Activated T-helper 17 cell treated with anti-CD3 and anti-CD28 coated beads, Interleukin-2, amount 50 U/mL, for 72 hours (primary cell): ENCODE data around the gene ITPKB. TPM values are rescaled to one million over a fixed set of nuclear protein-coding genes. Genes with fewer than 3 reads are reported as not detected.
"Not testable (repeated sequence)": the region's sequence is repeated elsewhere in the genome, so short reads cannot be mapped to it uniquely, and the experiment has no call there.

Experiments
- ATAC-seq: fragments of 150-1000 bp; cut with Tn5 transposase; replicated peaks from 2 replicates; pipeline ENCODE4 v1.10.0; 2021; ENCODE audit warnings: mild to moderate bottlenecking, moderate library complexity
- H3K27ac Mint-ChIP-seq: one replicate; pipeline ENCODE4 v1.8.0; 2022; ENCODE audit warnings: mixed read lengths
- H3K27me3 Mint-ChIP-seq: one replicate; pipeline ENCODE4 v1.8.0; 2022; ENCODE audit warnings: mixed read lengths
- H3K36me3 Mint-ChIP-seq: one replicate; pipeline ENCODE4 v1.8.0; 2022; ENCODE audit warnings: low read depth, mild to moderate bottlenecking, mixed read lengths
- H3K4me1 Mint-ChIP-seq: one replicate; pipeline ENCODE4 v1.8.0; 2022; ENCODE audit warnings: mixed read lengths
- H3K4me3 Mint-ChIP-seq: one replicate; pipeline ENCODE4 v1.8.0; 2022; ENCODE audit warnings: mild to moderate bottlenecking, mixed read lengths
- H3K9me3 Mint-ChIP-seq: one replicate; pipeline ENCODE4 v1.8.0; 2022; ENCODE audit warnings: mixed read lengths
- total RNA-seq, 2 donors: library from RNA; stranded (reverse); gene quantifications; one replicate each; pipeline ENCODE4 v1.2.3, GENCODE V29; 2022

ITPKB gene
- total RNA-seq, 2 donors from 2014 or later: 30.1 to 39.2 TPM

DNA sequence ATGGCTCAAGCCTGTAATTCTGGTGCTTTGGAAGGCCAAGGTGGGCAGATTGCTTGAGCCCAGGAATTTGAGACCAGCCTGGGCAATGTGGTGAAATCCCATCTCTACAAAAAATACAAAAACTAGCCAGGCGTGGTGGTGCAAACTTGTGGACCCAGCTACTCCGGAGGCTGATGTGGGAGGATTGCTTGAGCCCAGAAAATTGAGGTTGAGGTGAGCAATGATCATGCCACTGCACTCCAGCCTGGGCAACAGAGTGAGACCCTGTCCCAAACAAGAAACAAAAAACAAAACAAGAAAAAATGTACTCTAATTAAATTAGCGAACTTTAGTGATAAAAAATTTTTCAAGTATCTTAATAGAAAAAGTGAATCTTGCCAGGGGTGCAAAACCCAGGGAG lies 28.1 kb upstream of the ITPKB start:
- not testable (repeated sequence) for H3K36me3 Mint-ChIP-seq, H3K27me3 Mint-ChIP-seq, H3K27ac Mint-ChIP-seq, H3K9me3 Mint-ChIP-seq, H3K4me3 Mint-ChIP-seq, ATAC-seq
- H3K4me1 Mint-ChIP-seq: peaks cover 15% of the 10 kb centered on the region

- H3K9me3 Mint-ChIP-seq: no peaks in the 10 kb centered on the region
- H3K27ac Mint-ChIP-seq: no peak overlapping the region
- no peak overlapping the region for H3K4me3 Mint-ChIP-seq
- no peaks in the 10 kb centered on the region for H3K36me3 Mint-ChIP-seq
- H3K27me3 Mint-ChIP-seq: peaks cover 3% of the 10 kb centered on the region
- peaks cover 15% of the 10 kb centered on the region for H3K4me1 Mint-ChIP-seq
- no peak for ATAC-seq
Measured at GRCh38 chr1:226766565-226766964, 27.5 kb upstream of the ITPKB start.

GRCh38 chr1:226764533-226764932 lies 25.5 kb upstream of the ITPKB start:
- peak; percentile 38 for ATAC-seq
- Mint-ChIP-seq H3K27ac (no peak overlapping the region), H3K4me3 (peak overlapping the region; percentile 2), H3K36me3 (no peaks in the 10 kb centered on the region), H3K27me3 (peaks cover 3% of the 10 kb centered on the region), H3K4me1 (peaks cover 15% of the 10 kb centered on the region), H3K9me3 (no peaks in the 10 kb centered on the region)

DNA sequence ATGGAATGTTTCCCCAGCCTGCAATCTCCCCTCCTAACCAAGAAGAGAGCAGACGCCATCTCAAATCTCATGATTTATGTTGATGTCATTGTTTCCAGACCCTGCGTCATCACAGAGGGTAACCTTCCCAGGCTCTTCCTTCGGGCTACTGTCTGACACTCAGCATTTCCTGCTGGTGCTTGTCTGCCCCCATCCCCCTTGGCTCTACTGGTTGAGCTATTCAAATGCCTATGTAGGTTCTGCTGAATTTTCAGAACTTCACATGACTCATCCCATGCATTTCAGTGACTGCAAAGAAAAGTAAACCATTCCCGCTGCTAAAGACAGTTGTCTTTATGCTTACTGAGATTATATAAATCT lies 24.8 kb upstream of the ITPKB start:
- H3K4me3 Mint-ChIP-seq: peak overlapping the region; percentile 2
- no peaks in the 10 kb centered on the region for H3K9me3 Mint-ChIP-seq
- H3K4me1 Mint-ChIP-seq: peaks cover 15% of the 10 kb centered on the region

GRCh38 chr1:226762988-226763904 lies 24.2 kb upstream of the ITPKB start:
- H3K27me3 Mint-ChIP-seq: peaks cover 3% of the 10 kb centered on the region
- H3K4me1 Mint-ChIP-seq: peaks cover 15% of the 10 kb centered on the region
- no peak overlapping the region for H3K27ac Mint-ChIP-seq
- H3K9me3 Mint-ChIP-seq: no peaks in the 10 kb centered on the region
- peak overlapping the region; percentile 2 for H3K4me3 Mint-ChIP-seq
- ATAC-seq: no peak
- no peaks in the 10 kb centered on the region for H3K36me3 Mint-ChIP-seq

More for the DNA sequence above, 24.8 kb upstream of the ITPKB start:
- Mint-ChIP-seq H3K36me3 (no peaks in the 10 kb centered on the region), H3K27me3 (peaks cover 3% of the 10 kb centered on the region), H3K27ac (no peak overlapping the region)
- ATAC-seq: peak; percentile 74

- peaks cover 15% of the 10 kb centered on the region for H3K4me1 Mint-ChIP-seq
- H3K27ac Mint-ChIP-seq: no peak overlapping the region
- H3K36me3 Mint-ChIP-seq: no peaks in the 10 kb centered on the region
- no peaks in the 10 kb centered on the region for H3K9me3 Mint-ChIP-seq
- H3K4me3 Mint-ChIP-seq: no peak overlapping the region
- no peak for ATAC-seq
- peaks cover 3% of the 10 kb centered on the region for H3K27me3 Mint-ChIP-seq
Measured at GRCh38 chr1:226762055-226762454, 23.0 kb upstream of the ITPKB start.

DNA sequence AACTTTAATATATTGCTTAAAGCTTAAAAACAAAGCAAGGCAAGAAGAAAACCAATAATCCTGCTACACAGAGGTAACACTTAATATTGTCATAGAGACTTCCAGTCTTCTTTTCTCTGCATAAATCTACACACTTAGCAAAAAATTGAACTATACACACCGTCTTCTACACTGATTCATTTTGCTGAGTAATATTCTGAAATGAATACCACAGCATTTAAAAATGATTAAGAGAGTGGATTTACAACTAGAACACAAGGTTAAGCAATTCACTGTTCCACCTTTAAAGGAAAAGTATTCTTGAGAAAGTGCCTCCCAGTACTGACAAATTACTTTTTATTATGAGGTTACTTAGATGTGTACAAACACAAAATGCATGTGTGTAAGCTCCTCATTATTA lies 22.2 kb upstream of the ITPKB start:
- peak; percentile 70 for ATAC-seq
- peaks cover 15% of the 10 kb centered on the region for H3K4me1 Mint-ChIP-seq
- no peaks in the 10 kb centered on the region for H3K9me3 Mint-ChIP-seq
- no peak overlapping the region for H3K27ac Mint-ChIP-seq
- H3K27me3 Mint-ChIP-seq: peaks cover 3% of the 10 kb centered on the region
- no peaks in the 10 kb centered on the region for H3K36me3 Mint-ChIP-seq
- H3K4me3 Mint-ChIP-seq: no peak overlapping the region

GRCh38 chr1:226754793-226755533 lies 15.9 kb upstream of the ITPKB start:
- H3K4me3 Mint-ChIP-seq: no peak overlapping the region
- no peaks in the 10 kb centered on the region for H3K9me3 Mint-ChIP-seq
- peaks cover 15% of the 10 kb centered on the region for H3K4me1 Mint-ChIP-seq
- no peak overlapping the region for H3K27ac Mint-ChIP-seq
- no peaks in the 10 kb centered on the region for H3K36me3 Mint-ChIP-seq
- ATAC-seq: peak; percentile 26
- H3K27me3 Mint-ChIP-seq: no peaks in the 10 kb centered on the region

DNA sequence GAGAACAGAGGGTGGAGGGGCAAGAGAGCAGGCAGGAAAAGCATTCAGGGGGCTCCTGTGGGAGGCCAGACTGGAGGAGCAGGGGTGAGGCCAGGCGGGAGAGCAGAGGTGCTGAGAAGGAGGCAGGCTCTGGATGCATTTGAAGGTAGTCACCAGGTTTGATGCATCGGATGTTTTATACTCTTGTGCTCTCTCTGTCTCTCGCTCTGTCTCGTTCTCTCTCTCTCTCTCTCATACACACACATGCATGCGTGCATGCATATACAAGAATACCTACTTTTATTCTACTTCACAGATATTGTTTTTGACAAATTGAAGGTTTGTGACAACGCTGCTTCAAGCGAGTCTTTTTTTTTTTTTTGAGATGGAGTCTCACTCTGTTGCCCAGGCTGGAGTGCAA lies 15.0 kb upstream of the ITPKB start:
- Mint-ChIP-seq H3K4me3 (no peak overlapping the region), H3K27me3 (no peaks in the 10 kb centered on the region), H3K36me3 (no peaks in the 10 kb centered on the region), H3K27ac (peak overlapping the region; percentile 61), H3K4me1 (peaks cover 15% of the 10 kb centered on the region), H3K9me3 (no peaks in the 10 kb centered on the region)
- no peak for ATAC-seq

DNA sequence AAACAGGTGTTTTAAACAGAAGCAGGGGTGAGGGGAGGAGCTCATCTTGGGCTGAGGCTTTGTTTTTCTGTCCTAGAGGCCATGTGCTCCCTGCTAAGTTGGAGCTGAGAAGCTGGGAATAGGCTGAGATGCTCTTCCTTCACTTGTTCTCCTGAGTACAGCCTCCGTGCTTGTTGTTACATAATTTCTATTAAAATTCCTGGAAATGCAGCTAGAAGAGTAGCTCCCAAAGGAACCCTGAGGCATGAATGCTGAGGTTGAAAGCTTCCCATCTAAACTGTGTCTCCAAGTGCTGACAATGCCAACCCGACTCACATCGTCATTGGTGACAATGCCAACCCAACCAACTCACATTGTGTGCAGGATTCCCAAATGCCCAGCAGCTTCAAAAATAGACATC lies 12.6 kb upstream of the ITPKB start:
- Mint-ChIP-seq H3K9me3 (no peaks in the 10 kb centered on the region), H3K4me1 (peaks cover 15% of the 10 kb centered on the region), H3K36me3 (no peaks in the 10 kb centered on the region), H3K4me3 (no peak overlapping the region), H3K27me3 (no peaks in the 10 kb centered on the region), H3K27ac (no peak overlapping the region)
- ATAC-seq: no peak

DNA sequence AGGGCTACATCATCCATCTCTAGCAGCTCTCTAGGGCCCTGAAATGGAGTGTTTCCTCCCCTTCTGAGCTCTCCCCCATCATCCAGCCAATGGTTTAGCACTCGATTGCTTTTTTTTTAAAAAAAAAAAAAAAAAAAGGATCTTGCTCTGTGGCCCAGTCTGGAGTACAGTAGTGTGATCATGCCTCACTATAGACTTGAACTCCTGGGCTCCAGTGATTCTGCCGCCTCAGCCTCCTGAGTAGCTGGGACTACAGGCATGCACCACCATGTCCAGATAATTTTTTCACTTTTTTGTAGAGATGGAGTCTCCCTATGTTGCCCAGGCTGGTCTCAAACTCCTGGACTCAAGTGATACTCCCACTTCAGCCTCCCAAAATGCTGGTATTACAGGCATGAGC lies 12.1 kb upstream of the ITPKB start:
- no peak for ATAC-seq
- no peaks in the 10 kb centered on the region for H3K36me3 Mint-ChIP-seq
- no peaks in the 10 kb centered on the region for H3K9me3 Mint-ChIP-seq
- no peak overlapping the region for H3K27ac Mint-ChIP-seq
- peaks cover 15% of the 10 kb centered on the region for H3K4me1 Mint-ChIP-seq
- no peaks in the 10 kb centered on the region for H3K27me3 Mint-ChIP-seq
- H3K4me3 Mint-ChIP-seq: no peak overlapping the region

DNA sequence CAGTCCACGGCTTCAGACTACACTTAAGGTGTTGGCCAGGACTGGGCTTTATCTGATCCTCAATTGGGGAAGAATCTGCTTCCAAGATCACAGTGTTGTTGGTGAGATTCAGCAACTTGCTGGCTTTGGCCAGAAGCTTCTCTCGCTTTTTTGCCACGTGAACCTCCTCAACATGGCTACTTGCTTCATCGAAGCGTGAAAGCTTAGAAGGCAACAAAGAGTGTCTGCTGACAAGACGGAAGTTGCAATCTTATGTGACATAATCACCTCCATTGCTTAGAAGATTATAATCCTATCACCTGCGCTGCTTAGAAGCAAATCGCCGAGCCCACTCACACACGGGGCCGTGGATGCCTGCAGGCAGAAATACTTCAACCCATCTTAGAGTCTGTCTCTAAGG lies 10.4 kb upstream of the ITPKB start:
- no peak overlapping the region for H3K4me3 Mint-ChIP-seq
- H3K4me1 Mint-ChIP-seq: peaks cover 8% of the 10 kb centered on the region
- H3K27me3 Mint-ChIP-seq: no peaks in the 10 kb centered on the region
- no peaks in the 10 kb centered on the region for H3K9me3 Mint-ChIP-seq
- no peak overlapping the region for H3K27ac Mint-ChIP-seq
- ATAC-seq: no peak
- H3K36me3 Mint-ChIP-seq: no peaks in the 10 kb centered on the region

- no peaks in the 10 kb centered on the region for H3K36me3 Mint-ChIP-seq
- H3K27ac Mint-ChIP-seq: no peak overlapping the region
- H3K9me3 Mint-ChIP-seq: no peaks in the 10 kb centered on the region
- H3K4me1 Mint-ChIP-seq: peaks cover under 1% of the 10 kb centered on the region
- ATAC-seq: no peak
- H3K27me3 Mint-ChIP-seq: no peaks in the 10 kb centered on the region
- no peak overlapping the region for H3K4me3 Mint-ChIP-seq
Measured at GRCh38 chr1:226748306-226748705, 9.2 kb upstream of the ITPKB start.

GRCh38 chr1:226747519-226748263 lies 8.6 kb upstream of the ITPKB start:
- H3K9me3 Mint-ChIP-seq, H3K27me3 Mint-ChIP-seq, H3K4me3 Mint-ChIP-seq, H3K36me3 Mint-ChIP-seq, H3K27ac Mint-ChIP-seq, H3K4me1 Mint-ChIP-seq, ATAC-seq: not testable (repeated sequence)
